HG02623 (cell line): Measurements from ENCODE around the gene GCSAM.

ENCODE experiments used
- ATAC-seq: cut with Tn5 transposase; IDR thresholded peaks from one replicate; pipeline ENCODE4 v1.9.1; 2021; ENCODE audit warnings: moderate library complexity; ENCODE audit not compliant: unreplicated experiment

GCSAM gene

DNA sequence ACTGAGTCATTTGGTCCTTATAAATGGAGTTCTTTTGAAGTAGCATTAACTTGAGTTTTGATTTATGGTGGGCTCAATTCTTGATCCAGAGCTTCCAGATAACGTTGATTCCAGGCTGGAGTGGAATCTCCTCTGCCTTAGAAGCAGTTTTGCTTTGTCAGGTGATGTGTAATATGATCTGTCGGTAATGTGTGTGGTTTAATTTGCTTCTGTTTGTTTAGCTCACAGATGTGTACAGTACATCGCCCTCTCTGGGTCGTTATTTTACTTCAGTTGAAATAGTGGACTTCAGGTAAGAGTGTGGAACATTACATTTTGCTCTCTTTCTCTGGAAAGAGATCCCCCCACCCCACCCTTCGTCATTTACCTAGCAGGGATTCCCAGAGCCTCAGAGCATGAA, 23.7 kb downstream of the GCSAM start:
- no peak for ATAC-seq

DNA sequence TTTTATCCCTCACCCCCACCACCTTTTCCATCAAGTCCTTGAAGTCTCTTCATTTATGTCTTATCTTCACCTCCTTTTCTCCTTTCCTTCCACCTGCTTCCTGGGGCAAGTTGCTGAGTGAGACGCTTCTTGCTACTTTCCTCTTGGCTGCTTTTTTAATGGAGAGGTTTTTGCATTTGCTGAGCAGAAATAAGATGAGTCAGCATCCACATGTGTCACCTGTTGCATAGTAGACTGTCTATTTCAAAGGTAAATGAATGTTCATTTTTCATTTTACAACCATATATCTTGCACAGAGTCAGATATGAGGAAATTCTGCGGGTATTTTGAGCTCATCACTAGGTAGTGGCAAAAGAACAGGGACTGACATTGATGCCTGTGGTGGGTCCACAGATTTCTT, 28.3 kb downstream of the GCSAM start:
- no peak for ATAC-seq

DNA sequence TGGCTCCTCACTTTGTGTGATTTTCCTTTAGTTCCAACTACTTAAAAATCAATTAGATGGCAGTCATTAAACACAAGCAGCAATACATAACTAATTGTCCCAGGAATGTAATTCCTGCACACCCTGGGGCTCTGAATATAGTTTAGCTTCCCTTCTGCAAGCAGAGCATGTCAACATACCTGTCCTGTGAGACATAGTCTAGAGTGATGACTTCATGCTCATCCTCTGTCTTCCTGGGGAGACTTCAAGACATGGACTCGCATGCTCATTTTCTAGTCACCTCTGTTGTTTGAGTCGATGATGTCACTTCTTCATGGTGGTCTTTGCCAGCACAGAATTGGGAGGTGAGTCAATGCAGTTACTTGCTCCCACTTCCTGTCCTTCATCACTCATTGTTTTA, 31.1 kb downstream of the GCSAM start:
- ATAC-seq = no peak

GRCh38 chr3:112097378-112097777, 35.7 kb downstream of the GCSAM start:
- peak; percentile 45 for ATAC-seq

- no peak for ATAC-seq
Measured at GRCh38 chr3:112096176-112096575, 36.9 kb downstream of the GCSAM start.

DNA sequence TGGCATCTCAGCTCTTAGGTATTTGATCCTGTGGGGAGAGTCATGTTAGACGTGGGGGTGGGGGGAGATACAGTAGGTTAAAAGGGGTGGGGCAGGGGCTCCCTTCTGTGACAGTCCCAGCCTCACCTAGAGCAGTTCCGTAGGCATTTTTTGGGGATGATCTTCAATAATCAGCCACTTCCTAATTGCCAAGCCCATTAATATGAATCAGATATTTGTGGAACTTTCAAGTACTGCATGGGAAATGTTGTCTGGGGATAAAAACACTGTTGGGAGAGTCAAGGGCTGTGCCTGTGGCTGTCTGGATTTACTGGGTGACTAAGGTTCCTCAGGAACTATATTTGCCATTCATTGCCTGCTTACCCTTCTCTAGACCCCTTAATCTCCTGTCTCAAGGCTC, 37.3 kb downstream of the GCSAM start:
- ATAC-seq = no peak

- no peak for ATAC-seq
Measured at GRCh38 chr3:112093180-112093522, 39.9 kb downstream of the GCSAM start.

- no peak for ATAC-seq
Measured at GRCh38 chr3:112092496-112093179, 40.4 kb downstream of the GCSAM start.

DNA sequence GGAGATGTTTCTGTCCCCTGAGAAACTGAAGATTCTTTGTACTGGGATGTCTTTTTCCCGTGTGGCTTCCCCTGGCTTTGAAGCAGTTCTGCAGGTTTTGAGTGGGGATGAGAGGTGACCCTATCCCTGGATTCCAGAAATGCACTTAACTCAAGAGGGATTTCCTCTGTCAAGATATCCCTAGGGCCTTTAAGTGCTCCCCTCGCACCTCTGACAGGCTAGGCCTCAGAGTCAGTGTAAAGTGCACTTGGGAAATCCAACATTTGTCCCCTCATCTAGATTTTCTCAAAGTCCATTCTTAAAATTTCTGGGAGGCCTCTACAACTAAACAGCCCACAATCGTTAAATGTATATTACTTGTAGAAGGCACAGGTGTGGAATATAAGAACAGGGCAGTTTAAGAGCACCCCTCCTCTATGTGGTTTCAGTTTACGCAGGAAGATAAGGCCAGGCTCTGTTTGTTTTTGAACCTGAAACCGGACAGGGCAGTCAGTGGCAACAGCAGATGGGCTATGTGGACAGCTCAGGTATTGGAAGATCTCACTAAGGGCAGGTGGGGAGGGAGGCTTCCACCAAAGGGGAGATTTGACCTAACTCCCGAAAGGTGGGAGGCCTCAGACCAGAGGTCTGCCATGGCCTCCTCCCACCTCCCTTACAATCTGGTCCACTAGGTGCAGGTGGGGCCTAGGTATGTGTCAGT, 42.0 kb downstream of the GCSAM start:
- no peak for ATAC-seq

DNA sequence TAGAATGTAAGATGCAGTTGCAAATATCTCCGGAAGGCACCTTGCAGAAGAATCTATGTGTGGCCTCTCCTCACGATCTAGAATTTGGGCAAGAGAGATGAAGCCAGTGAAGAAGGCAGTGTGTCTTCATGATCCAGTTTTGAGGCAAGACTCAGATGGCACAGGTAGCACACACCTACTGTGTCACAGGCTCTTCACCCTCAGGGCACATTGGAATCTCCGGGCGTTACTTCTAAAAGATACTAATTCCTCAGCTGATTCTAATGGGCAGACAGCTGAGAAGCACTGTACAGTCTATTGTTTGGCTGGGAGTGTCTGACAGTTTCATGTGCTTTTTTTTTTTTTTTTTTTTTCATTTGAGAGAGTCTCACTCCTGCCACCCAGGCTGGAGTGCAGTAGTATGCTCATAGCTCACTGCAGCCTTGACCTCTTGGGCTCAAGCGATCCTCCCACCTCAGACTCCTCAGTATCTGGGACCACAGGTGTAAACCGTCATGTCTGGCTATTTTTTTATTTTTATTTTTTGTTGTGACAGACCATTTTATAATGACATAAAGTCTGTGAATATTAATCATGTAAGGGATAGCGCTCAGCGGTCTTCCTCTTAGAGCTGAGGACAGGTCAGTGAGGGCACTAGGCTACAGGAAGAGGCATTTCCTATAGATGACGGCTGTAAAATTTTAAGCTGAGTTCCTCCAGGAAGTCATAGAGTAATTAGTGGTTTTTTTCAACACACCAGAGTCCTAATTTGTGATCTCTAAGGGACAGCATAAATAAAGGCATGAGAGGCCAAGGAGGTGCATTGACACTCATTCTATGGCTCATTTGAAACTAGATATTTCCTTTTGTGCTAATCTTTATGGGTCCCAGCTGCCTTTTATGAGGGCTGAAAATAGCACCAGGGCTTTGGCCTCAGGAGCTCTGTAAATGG, 42.8 kb downstream of the GCSAM start:
- ATAC-seq = no peak

DNA sequence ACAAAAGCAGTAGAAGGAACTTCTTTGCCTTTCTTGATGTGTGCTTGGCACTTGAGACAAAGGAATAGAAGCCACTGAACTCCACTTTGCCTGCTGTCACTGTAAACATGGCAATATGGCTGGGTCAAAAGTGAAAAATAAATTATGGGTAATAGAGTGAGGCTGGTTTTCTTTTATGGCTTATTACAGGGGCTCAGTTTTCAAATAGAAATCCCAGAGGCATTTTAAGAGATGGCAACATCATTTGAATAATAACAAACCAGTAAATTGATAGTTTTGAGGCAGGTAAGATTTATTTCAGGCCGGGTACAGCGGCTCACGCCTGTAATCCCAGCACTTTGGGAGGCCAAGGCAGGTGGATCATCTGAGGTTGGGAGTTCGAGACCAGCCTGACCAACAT, 44.1 kb downstream of the GCSAM start:
- no peak for ATAC-seq

DNA sequence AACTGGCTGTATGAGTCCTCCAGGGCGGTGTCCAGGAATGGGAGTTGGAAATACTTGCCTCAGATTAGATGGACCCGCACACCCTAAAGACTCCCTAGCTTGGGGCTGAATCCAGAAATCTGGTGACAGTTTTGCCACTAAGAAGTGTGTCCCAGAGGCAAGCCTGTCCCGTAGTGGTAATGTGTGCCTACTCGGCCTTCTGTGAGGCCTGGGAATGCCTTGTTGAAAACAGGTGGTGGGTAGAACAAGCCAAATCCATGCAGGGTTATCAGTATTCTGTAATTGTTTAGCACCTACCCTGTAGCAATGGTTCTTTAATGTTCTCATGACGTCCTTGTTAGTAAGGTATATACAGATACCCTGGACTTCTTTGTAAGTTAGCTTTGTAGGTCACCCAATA, 45.3 kb downstream of the GCSAM start:
- no peak for ATAC-seq

GRCh38 chr3:112086875-112087524, 46.0 kb downstream of the GCSAM start:
- ATAC-seq = no peak

DNA sequence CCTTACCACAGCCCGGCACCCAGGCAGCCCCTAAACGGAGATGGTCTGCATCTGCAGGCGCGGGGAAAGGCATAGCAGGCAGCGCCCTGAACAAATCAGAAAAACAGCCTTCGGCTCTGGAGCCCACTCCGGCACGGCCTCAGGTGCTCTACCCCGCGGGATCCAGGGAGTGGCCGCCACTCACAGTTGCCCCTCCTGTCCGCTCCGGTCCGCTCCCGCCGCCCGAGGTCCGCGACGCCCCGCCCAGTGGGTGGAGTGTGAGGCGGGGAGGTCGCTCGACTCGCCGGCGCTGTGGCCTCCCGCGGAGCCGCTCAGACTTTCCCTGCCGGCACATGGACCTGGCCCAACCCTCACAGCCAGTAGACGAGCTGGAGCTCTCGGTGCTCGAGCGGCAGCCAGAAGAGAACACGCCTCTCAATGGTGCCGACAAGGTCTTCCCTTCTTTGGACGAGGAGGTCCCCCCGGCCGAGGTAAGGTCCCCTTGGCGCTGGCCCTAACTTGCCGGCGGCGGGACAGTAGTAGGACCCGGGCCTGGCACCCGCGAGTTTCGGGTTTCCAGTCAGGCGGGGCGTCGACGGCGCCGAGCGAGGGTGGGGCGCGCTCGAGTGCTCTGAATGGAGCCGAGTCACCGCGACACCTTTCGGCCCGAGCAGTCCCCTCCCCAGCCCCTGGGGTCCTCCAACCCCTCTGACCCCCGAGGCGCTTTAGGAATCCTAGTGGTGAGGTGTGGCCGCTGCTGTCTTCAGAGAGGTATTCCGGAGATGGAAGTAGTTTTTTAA, 46.8 kb downstream of the GCSAM start, which contains the start of gene C3orf52:
Gene C3orf52, plus strand, starts transcription at position 314 of the 779 bp plus-strand sequence. Its CDS starts 19 bp downstream, at position 333.
- peak; percentile 86 for ATAC-seq

DNA sequence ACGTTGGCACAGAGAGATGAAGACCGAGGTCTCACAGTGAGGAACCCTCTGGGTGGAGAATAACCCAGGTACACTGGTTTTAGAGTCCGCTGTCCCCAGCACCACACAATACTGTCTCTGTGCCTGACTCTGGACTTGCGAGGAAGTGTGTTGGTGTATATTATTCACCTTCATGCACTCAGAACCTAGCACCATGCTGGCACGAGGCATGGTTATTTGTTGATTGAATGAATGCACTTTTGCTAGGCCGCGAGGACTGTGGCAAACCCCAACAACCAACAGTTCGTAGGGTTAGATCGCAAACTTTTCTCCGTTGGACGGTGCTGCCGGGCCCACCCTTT, 47.3 kb downstream of the GCSAM start:
- no peak for ATAC-seq

DNA sequence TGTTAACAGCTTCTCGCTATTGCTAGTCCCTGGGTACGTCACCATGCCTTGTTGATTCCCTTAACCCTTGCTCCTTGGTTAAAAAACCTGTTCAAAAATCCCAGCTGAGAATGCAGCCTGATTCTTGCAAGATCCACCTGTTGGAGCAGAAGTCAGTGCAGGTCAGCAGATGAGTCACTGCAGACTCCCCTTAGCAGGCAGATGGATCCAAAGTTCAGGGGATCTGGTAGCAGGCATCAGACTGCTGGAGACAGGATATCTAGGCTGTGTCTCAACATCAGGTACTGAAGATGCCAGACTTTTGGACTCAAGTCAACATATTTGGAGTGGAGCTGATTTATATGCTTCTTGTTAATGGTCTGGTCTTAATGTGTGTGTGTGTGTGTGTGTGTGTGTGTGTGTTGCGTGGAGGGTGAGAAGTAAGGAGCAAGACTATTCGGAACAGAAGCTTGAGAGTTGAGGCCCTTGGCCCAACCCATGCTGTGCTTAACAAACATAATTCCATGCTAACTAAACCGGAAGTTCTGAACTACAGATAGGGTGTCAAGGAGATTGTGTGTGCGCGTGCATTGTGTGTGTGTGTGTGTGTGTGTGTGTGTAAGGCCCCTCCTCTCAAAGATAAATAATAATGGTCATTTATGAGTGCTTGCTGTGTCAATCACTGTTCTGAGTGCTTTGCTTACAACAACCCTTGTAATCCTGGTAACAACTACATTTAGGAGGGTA, 47.9 kb downstream of the GCSAM start:
- no peak for ATAC-seq

GRCh38 chr3:112083239-112083638, 49.8 kb downstream of the GCSAM start:
- no peak for ATAC-seq

- ATAC-seq = no peak
Measured at GRCh38 chr3:112078125-112079083, 54.6 kb downstream of the GCSAM start.
